Measurements from ENCODE around the gene APCDD1L. TPM values are rescaled to one million over a fixed set of nuclear protein-coding genes. Genes with fewer than 3 reads are reported as not detected.

The APCDD1L gene
- total RNA-seq, 6 donors from 2014 or later = 0.13 TPM; not detected in 5

DNA sequence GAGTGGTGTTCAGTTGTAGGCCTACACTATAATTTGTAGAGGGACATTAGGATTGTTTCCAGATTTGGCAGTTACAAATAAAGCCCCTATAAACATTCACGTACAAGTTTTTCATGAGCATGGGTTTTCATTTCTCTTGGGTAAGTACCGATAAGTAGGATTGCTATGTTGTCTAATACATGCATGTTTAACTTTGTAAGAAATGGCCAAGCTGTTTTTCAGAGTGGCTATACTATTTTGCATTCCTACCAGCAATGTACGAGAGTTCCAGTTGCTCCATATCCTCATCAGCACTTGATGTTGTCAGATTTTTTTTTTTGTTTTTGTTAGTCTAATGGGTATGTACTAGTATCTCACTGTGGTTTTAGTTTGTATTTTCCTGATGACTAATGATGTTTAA, 11.2 kb upstream of the APCDD1L start:
- DNase-seq (no peak), ATAC-seq (ENCODE audit: low FRiP score in 2 of 2) (no peak)
- WGBS, 2 donors = 93 to 95% methylated on average over 3 of the region's 3 CpGs
- Histone ChIP-seq H3K4me1 (no peaks in the 10 kb centered on the region), H3K27ac (no peak overlapping the region), H3K4me3 (no peak overlapping the region), H3K9me3 (peaks cover 14 to 23% (median 19%) of the 10 kb centered on the region in 4 donors), H3K27me3 (no peaks in the 10 kb centered on the region), H3K36me3 (no peaks in the 10 kb centered on the region)
- TF ChIP-seq EP300 (IDR thresholded peaks at IDR 0.05) = no peak
- no peak for TF ChIP-seq POLR2A (IDR thresholded peaks at IDR 0.05)
- TF ChIP-seq, protein P1, sequence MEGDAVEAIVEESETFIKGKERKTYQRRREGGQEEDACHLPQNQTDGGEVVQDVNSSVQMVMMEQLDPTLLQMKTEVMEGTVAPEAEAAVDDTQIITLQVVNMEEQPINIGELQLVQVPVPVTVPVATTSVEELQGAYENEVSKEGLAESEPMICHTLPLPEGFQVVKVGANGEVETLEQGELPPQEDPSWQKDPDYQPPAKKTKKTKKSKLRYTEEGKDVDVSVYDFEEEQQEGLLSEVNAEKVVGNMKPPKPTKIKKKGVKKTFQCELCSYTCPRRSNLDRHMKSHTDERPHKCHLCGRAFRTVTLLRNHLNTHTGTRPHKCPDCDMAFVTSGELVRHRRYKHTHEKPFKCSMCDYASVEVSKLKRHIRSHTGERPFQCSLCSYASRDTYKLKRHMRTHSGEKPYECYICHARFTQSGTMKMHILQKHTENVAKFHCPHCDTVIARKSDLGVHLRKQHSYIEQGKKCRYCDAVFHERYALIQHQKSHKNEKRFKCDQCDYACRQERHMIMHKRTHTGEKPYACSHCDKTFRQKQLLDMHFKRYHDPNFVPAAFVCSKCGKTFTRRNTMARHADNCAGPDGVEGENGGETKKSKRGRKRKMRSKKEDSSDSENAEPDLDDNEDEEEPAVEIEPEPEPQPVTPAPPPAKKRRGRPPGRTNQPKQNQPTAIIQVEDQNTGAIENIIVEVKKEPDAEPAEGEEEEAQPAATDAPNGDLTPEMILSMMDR (IDR thresholded peaks at IDR 0.05) = no peak
- TF ChIP-seq POLR2AphosphoS5 (IDR thresholded peaks at IDR 0.05) = no peak

DNA sequence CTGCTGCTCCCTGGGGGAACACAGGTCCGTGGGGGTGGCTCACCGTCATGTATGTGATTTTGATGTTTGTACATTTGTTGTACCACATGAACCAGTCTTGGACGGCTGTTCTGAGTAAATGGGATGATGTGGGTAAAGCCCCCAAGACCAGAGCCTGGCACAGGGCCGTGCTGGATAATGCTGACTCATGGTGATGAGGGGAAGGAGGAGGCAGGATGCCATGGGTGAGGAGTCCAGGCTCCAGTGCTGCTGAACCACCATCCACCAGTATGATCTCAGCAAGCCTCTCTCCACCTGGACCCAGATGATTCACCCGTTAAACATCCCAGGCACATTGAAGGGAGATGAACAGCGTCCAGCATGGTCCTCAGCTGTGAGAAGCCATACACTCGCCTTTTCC, 9.6 kb upstream of the APCDD1L start:
- H3K9me3 ChIP-seq = peaks cover 9 to 15% (median 12%) of the 10 kb centered on the region in 4 donors
- TF ChIP-seq POLR2A (IDR thresholded peaks at IDR 0.05) = no peak
- TF ChIP-seq, protein P1 (IDR thresholded peaks at IDR 0.05) = no peak
- no peak for TF ChIP-seq EP300 (IDR thresholded peaks at IDR 0.05)
- no peak for TF ChIP-seq POLR2AphosphoS5 (IDR thresholded peaks at IDR 0.05)
- DNase-seq (no peak), ATAC-seq (ENCODE audit: low FRiP score in 2 of 2) (no peak)
- 78 to 85% methylated on average over 7 of the region's 7 CpGs for WGBS, 2 donors
- H3K27me3 ChIP-seq = no peaks in the 10 kb centered on the region
- no peak overlapping the region for H3K4me3 ChIP-seq
- H3K27ac ChIP-seq = no peak overlapping the region
- no peaks in the 10 kb centered on the region for H3K4me1 ChIP-seq
- H3K36me3 ChIP-seq = no peaks in the 10 kb centered on the region

DNA sequence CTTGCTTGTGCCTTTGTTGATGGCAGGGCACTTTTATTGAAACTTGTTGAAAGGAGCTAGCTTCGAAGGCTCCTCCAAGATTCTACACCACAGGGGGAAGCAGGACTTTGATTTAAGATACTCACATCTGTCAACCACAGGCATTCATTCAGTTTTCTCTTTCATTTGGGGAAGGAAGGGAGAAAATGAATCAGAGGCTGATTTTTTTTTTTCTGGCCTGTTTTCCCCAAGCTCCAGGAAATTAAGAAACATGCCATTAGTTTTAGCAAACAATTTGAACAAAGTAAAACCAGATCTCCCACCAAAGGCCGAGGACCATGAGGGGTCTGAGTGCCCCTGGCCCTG, 8.7 kb upstream of the APCDD1L start:
- Histone ChIP-seq H3K27me3 (no peaks in the 10 kb centered on the region), H3K9me3 (peaks cover 9 to 15% (median 12%) of the 10 kb centered on the region in 4 donors), H3K4me3 (no peak overlapping the region), H3K36me3 (no peaks in the 10 kb centered on the region), H3K27ac (no peak overlapping the region), H3K4me1 (no peaks in the 10 kb centered on the region)
- DNase-seq (no peak), ATAC-seq (ENCODE audit: low FRiP score in 2 of 2) (no peak)
- WGBS, 2 donors = 62 to 64% methylated on average over 2 of the region's 2 CpGs
- no peak for TF ChIP-seq POLR2A (IDR thresholded peaks at IDR 0.05)
- TF ChIP-seq, protein P1 (IDR thresholded peaks at IDR 0.05) = no peak
- TF ChIP-seq EP300 (IDR thresholded peaks at IDR 0.05) = no peak
- TF ChIP-seq POLR2AphosphoS5 (IDR thresholded peaks at IDR 0.05) = no peak

- no peak for TF ChIP-seq POLR2AphosphoS5 (IDR thresholded peaks at IDR 0.05)
- no peak for TF ChIP-seq EP300 (IDR thresholded peaks at IDR 0.05)
- TF ChIP-seq, protein P1 (IDR thresholded peaks at IDR 0.05) = no peak
- no peak for TF ChIP-seq POLR2A (IDR thresholded peaks at IDR 0.05)
- no peak overlapping the region for H3K27ac ChIP-seq
- H3K27me3 ChIP-seq = no peaks in the 10 kb centered on the region
- no peaks in the 10 kb centered on the region for H3K4me1 ChIP-seq
- ATAC-seq (ENCODE audit: low FRiP score in 2 of 2) (no peak), DNase-seq (no peak)
- 53 to 57% methylated on average over 19 of the region's 19 CpGs for WGBS, 2 donors
- peaks cover 9 to 15% (median 12%) of the 10 kb centered on the region in 4 donors for H3K9me3 ChIP-seq
- no peak overlapping the region for H3K4me3 ChIP-seq
- H3K36me3 ChIP-seq = no peaks in the 10 kb centered on the region
Observed at GRCh38 chr20:58523072-58523970, 8.1 kb upstream of the APCDD1L start.

All from upper lobe of left lung (tissue), 6 donors.